Esophagus mucosa (tissue), 1 donor: ENCODE results near the gene SETD1B. TPM values are rescaled to one million over a fixed set of nuclear protein-coding genes. Genes with fewer than 3 reads are reported as not detected.
A peak's percentile ranks its signal among the peaks of the same experiment; 100 is the strongest.
"Not testable (repeated sequence)": the region's sequence is repeated elsewhere in the genome, so short reads cannot be mapped to it uniquely, and the experiment has no call there.

Experiments
- ATAC-seq: fragments of 200-7000 bp; cut with Tn5 transposase; one replicate; pipeline ENCODE4 v1.9.1; 2020
- total RNA-seq: library from RNA; stranded (reverse); gene quantifications from one replicate; pipeline ENCODE4 v1.2.4, GENCODE V29; 2023
- donor health status: DM: yes; HTN: yes; CAD: no.

The SETD1B gene
- total RNA-seq, 1 donor from 2014 or later = 16.3 TPM

DNA sequence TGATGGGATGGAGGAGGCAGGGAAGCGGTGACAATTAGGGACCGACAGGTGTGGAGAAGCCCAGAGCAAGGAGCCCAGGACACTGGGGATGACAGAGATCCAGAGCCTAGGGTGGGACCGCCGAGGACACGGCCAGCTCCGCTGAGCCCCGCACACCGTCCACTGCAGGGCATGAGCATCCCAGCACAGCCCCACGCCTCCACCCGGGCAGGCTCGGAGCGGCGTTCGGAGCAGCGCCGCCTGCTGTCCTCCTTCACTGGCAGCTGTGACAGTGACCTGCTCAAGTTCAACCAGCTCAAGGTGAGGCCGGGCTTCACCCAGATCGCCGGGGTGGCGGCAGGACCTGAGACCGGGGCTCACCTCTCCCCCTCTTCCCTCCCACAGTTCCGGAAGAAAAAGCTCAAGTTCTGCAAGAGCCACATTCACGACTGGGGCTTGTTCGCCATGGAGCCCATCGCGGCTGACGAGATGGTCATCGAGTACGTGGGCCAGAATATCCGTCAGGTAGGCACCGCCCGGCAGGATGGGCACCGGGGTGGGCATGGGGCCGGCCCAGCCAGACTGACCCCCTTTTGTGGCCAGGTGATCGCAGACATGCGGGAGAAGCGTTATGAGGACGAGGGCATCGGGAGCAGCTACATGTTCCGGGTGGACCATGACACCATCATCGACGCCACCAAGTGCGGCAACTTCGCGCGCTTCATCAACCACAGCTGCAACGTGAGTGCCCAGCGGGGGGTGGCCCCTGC is 23.7 kb downstream of the SETD1B start:
- peak; percentile 3 for ATAC-seq

DNA sequence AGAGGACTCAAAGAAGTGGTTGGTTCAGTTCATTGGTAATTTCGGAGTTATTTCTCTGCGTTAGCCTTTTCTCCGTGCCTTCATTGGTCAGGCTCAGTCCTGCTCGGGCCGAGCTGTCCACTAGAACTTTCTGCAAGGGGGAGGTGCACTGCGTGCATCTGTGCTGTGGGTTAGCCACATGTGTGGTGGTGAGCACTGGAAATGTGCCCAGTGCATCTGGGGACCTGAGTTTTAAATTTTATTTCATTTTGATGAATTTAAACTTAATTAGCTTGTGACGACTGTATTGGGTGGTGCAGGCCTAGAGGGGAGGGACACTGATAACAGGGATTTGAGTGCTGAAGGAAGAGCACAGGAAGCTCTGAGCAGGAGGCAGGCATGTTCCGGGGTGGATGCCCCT is 24.5 kb downstream of the SETD1B start:
- no peak for ATAC-seq

DNA sequence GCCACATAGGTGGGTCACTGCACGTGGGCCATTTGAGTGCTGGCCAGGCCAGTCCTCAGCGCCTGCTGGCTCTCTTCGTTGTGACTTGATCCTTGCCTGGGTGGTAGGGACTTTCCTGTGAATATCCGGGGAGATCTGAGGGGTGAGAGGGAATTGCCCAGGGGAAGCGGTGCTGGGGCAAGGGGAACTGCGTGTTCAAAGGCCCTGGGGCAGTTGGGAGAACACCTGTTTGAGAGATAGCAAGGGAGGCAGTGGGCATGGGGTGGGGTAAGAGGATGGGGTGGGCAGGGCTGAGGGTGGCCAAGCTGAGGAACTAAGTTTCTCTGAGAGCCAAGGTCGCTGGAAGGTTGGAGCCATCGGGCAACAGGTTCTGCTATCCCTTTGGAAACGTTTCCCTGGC is 25.0 kb downstream of the SETD1B start:
- no peak for ATAC-seq

DNA sequence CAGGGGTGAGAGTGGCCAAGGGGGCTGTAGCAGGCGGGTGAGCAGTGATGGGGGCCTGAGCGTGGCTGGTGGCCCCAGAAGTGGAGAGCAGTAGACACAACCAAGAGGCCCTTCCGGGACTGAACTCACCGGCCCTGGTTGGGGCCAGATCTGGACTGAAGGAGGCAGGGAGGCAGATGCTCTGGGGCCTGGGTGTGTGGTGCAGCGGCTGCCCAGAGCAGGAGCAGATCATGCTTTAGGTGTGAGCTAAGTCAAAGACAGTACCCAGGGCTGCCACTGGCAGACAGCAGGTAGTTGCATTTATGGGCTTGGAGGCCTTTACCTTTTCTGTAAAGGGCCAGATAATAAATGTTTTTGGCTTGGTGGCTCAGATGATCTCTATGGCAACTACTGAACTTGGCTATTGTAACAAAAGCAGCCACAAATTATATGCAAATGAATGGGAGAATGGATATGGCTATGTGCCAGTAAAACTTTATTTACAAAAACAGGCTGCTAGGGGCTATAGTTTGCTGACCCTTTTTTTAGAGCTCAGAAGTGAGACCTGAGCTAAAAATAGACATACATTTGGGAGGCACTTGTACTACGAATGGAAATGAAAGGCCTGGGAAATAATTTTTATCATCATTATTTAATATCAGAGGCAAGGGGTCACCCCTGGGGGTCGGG is 25.6 kb downstream of the SETD1B start:
- no peak for ATAC-seq

DNA sequence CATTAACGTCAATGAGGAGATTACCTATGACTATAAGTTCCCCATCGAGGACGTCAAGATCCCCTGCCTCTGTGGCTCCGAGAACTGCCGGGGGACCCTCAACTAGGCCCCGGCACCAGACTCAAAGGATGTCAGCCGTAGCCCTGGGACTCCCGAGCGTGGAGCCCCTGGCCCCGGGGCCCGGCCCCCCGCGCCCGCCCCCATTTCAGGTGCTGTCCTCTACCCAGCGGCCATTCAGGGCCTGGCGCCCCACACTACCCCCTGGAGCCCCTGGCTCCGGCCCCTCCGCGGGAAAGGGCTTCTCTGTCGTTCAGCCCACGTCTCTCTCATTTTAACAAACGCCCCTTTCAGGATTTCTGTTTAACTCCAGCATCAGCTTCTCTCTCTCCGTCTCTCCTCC is 26.3 kb downstream of the SETD1B start:
- ATAC-seq = no peak

DNA sequence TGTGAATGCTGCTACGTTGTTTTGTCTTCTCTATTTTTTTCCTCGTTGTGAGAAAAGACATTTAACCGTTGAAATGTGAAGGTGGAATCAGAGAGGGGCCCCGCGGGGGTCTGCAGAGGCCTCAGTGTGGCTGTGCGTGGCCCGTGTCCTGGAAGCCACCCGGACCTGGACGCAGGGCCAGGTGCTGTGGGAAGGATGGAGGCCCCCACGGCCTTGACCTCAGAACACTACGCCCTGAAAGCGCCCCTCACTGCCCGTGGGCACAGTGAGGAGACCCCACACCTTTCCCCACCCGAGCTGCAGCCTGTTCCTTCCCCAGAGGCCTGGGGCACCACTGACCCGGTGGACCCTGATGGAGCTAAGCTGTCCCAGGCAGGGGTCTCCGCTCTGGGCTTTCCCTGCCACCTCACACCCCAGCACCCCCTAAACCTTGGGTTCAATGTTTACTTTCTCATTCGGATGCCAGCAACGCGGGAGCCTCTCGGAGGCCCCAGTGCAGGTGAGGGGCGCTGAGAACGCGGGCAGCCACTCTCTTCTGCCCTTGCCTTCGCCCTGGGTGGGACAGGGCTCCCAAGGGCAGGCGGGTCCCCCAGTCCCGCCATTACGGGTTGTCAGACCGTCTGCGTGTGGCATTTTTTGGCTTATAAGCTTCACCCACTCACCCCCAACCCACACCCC is 26.9 kb downstream of the SETD1B start:
- ATAC-seq = no peak

DNA sequence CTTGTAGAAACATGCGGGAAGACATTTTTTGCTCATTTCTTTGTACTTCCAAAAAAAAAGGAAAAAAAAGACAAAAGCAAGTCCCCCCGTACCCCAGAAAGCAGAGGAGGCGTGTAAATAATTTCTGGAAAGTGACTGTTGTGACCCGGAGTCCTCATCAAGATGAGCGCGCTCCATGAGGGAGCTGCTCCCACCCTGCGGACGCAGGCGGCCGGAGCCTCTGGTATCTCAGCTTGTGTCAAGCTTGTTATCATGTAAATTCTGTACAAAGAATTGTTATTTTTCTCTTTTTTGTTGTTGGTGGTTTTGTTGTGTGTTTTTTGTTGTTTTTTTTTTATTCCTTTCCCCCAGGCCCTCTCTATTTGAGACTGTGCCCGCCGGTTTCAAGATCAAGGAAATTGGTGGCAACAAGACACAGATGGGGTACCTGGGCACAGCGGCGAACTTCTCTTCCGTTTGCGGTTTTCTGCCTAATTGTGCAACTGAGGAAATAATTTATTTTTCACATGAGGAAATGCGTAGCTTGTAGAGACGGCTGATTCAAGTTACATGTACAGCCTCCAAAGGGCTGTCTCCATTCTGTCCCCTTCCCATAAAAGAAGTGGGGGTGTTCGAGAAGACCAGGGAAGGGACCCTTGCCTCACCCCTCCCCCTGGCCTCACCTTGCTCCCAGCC is 27.9 kb downstream of the SETD1B start:
- no peak for ATAC-seq

DNA sequence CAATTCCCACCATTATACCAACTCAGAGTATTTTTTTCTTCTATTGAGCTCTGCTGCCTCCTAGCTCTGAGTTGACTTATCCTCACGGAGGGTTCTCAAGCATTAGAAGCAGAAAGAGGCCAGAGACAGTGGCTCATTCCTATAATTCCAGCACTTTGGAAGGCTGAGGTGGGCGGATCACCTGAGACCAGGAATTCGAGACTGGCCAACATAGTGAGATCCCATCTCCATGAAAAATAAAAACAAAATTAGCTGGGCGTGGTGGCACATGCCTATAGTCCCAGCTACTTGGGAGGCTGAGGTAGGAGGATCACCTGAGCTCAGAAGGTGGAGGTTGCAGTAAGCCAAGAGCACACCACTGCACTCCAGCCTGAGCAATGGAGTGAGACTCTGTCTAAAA is 33.9 kb downstream of the SETD1B start:
- no peak for ATAC-seq

DNA sequence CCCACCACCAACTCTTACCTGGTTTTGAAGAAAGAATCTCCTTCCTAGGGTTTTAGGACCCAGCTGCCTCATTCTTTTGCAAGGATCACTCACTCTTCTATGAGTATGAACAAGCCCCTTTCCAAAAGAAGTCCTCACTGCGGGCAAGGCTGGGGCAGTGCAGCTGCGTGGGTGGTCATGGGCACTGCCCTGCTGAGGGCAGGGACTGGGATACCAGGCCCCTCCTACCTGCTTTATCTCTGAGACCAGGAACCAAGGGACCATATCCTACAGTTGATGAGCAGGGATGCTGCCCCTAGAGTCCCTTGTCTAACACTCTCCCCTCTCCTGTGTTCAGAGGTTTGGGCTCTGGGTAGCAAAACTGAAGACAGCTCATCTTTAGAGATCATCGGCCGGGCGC is 34.3 kb downstream of the SETD1B start:
- no peak for ATAC-seq

DNA sequence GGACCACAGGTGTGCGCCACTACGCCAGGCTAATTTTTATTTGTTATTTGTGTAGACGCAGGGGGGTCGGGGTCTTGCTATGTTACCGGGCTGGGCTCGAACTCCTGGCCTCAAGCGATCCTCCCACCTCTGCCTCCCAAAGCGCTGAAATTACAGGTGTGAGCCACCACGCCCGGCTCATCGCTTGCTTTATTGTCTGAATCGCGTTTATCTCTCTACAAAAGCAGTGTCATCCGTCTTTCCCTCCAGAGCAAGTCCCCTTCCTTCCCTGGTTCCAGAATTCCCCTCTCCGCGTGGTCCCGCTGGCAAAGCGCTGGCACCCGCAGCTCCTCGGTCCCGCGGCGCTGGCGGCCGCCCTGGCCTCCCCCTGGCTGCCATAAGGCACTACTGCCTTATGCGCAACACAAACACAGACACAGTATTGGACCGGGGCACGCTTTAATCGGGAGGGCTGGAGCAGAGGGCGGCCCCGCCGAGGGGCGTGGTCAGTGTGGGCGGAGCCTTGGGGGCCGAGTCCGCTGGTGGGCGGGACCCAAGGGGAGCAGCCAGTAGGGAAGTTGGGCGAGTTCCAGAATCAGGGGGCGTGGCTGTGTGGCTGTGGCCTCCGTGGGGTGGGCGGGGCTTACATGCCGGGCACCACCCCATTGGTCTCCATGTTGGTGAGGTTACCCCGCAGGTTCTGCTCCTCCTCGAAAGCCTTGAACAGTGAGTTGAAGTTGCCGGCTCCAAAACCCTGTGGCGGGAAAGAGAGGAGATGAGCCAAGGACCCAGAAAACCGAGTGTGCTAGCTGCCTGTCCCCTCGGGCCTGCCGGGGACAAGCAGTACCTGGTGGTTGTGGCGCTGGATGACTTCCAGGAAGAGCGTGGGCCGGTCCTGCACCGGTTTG is 35.5 kb downstream of the SETD1B start:
- ATAC-seq = peak; percentile 99

DNA sequence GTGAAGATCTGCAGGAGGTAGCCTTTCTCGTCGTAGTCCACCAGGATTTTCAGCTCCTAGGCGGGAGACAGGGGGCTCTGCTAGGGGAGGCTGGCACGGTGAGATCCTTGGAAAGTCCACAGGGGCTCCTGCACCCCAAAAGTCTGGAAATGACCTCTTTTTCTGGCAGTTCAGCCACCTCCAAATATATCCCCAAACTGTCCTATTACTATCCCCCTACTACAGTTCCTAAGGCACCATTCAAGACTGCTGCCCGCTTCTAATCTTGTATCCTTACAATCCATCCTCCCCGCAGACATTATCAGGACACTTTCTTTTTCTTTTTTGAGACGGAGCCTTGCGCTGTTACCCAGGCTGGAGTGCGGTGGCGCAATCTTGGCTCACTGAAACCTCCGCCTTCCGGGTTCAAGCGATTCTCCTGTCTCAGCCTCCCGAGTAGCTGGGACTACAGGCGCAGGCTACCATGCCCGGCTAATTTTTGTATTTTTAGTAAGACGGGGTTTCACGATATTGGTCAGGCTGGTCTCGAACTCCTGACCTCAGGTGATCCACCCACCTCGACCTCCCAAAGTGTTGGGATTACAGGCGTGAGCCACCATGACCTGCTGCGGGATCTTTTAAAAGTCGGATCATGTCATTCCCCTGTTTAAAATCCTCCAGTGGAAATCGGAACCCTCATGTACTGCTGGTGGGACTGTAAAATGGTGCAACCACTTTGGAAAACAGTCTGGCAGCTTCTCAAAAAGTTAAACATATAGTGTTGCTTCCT is 36.4 kb downstream of the SETD1B start:
- no peak for ATAC-seq

DNA sequence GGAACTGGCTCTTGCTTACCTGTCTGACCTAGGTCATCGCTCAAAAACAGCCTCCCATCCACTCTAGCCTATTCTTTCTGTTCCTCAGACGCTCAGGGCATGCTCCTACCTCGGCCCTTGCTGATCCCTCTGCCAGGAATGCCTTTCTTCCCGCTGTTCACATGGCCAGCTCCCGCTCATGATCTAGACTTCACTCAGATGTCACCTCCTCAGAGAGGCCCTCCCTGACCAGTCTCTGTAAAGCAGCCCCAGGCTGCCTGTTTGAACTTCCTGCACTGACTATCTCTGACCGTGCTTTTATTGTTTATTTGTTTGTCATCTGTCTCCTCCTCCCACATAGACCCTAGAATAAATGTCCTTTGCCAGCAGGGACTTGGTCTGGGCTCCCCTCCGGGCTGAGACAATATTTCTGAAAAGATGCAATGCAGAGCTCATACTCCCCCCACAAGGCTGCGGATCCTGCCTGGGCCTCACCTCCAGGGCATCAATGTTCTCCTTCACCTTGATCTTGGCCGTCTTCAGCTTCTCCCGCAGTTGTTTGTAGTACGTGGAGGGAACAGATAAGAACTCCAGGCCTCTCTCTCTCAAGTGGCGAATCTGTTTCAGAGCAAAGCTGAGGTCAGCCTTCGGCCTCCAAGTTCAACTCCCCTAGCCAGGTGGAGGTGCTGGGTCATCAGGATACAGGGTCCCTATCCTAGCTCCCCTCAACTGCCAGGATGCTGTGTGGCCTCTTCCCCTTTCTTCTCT is 39.6 kb downstream of the SETD1B start:
- no peak for ATAC-seq

DNA sequence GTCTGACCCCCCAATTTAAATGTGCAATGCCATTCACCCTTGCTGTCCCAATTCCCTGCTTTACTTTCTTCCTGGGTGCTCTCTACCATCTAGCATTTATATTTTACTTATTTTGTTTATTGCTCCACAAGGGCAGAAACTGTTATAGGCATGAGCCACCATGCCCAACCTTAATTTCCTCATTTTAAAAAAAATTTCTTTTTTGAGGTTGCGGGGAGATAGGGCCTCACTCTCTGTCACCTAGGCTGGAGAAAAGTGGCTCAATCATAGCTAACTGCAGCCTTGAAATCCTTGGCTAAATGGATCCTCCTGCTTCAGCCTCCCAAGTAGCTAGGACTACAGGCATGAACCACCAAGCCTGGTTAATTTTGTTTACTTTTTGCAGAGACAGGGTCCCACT is 41.9 kb downstream of the SETD1B start:
- ATAC-seq = no peak

DNA sequence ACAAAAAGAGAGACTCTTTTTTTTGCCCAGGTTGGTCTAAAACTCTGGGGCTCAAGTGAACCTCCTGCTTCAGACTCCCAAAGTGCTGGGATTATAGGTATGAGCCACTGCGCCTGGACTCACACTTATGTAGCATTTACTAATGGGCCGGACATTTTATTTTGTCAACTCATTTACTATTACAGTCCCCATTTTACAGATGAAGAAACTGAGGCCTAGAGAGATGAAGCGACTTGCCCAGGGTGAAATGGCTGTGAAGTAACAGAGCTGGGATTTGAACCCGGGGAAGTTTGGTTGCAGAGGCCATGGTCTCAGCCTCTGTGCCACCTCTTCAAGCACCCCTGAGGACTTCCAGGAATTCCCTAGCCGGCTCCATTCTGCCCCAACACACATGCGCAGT is 45.4 kb downstream of the SETD1B start:
- ATAC-seq = no peak

DNA sequence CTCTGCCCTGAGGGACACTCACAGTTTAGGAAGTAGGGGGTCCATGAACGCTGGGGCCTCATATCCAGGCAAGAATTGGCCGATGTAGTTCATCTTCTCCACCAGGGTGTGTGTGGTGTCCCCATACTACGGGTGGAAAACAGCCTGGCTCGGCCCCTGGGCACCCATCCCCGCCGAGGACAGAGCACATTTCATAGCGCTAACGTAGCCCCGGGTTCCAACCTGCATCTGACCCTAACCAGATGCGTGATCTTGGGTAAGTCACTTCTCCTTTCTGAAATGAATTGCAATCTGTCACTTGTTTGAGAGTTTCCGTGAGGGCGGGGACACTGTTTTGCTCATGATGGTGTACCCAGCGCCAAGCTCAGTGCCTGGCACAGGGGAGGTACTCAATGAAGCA is 45.9 kb downstream of the SETD1B start:
- ATAC-seq = no peak

DNA sequence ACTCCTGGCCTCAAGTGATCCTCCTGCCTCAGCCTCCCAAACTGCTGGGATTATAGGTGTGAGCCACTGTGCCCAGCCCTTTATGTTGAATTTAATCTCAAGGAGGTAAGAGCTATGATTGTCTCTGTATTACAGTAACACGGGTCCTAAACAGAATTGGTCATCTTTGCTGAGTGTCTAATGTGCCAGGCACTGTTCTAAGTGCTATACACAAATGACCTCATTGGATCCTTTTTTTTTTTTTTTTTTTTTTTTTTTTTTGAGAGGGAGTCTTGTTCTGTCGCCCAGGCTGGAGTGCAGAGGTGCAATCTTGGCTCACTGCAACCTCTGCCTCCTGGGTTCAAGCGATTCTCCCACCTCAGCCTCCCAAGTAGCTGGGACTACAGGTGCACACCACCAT is 48.6 kb downstream of the SETD1B start:
- ATAC-seq = not testable (repeated sequence)

DNA sequence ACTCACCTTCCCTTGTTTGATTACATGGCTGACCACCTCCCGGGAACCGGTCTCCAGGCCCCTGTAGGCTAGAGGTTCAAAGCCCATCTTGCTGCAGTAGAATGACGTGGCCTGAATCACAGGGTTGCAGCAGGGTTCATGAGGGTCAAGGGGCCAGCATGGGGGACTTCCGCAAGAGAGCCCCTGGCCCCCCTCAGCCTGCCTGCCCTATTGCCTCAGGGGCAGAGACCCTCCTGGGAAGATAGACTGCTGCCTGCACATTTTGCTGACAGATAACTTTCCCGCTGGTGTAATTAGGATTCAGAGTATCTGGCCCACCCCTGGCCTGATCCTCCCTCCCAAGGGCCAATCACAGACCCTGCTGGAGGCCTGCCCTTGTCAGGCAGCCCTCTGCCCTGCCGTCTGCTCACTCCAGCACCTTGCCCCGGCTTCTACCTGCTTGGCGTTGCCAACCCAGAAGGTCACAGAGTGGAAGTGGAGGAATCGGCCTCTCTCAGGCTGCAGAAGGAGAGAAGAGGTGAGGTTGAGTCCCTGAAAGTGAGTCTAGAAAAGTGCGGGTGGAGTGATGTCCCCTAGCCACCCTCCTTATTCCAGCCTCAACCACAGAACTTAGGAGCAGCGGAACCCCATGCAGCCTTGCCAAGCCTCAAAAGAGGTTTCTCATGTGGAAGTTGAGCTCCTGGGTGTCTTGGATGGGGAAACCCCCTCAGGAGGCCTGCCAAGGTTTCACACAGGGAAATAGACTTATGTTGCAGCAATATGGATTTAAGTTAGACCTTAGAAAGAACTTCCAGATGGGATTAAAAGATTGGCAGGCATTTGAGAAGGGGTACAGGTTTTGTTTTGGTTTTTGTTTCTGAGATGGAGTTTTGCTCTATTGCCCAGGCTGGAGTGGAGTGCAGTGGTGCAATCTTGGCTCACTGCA is 53.8 kb downstream of the SETD1B start:
- ATAC-seq = no peak

DNA sequence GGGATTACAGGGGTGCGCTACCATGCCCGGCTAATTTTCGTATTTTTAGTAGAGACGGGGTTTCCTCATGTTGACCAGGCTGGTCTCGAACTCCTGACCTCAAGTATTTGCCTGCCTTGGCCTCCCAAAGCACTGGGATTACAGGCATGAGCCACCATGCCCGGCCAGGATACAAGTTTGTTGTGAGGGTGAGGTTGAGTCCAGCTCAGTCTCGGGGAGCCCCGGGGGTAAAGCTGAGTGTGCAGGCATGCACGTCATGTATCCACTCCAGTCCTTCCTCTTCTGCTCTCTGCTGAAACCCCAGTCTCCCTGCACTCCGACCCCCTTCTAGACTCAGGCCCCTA is 54.5 kb downstream of the SETD1B start:
- no peak for ATAC-seq

DNA sequence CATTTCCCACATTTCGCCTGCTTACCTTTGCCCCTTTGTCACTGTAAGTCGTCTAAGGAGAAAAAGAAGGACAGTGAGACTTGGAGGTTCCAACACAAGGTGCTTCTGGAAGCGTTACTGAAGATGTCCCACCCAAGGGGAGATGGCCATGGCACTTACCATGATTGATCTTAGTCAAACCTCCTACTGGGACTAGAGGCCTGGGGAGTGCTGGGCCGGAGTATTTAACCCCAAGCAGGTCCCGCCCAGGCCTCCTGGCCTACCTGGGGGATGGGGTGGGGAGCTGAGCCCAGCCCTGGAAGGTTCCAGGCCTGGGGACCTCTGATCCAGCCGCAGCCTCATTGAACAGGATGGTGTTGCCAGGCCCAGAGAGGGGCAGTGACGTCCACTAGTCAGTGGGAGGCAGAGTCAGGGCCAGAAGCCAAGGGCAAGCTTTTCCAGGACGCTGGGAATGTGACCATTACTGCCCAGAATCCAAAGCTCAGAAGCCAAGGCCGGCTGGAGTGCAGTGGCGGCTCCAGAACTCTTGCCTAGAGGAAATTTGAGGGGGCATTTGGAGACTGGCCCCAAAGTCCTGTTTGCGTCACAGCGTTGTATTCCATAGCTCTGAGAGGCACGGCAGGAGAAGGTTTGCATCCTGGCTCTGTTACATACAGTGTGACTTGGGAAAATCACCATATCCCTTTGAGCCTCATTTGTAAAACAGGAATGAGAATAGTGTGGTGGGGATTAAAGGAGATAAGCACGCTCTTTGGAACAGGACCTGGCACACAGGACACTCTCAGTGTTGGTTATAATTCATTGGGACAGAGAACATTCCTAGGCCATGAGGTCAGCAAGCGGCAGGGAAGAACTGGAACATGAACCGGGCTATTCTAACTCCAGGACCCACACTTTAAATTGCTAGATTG is 55.1 kb downstream of the SETD1B start, which contains the start of gene HPD:
HPD (minus strand) TSS at position 198 of the 911 bp plus-strand sequence; CDS start at position 162, 36 bp downstream.
- no peak for ATAC-seq
